ENCODE measurements around the gene CFAP97.

CFAP97 gene

DNA sequence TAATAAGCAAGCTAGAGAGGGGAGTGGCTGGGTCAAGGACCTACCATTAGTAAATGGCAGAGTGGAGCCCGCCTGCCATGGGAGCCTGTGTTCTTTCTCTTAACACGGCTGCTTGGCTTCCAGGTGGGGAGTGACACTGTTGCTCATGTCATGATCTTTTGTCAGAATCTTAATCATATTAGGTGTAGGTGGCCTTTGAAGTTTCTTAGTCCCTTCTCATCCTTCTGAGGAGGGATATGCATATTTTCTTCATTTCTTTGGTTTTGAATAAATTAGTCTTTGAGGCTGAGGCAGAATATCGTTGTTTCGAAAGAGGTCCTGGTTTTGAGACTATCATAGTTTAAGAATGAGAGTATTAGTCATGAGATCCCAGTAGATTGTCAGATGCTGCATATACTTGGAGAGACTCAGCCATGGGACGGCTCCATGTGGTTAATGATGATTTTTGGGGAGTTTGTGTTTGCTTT is 34.4 kb upstream of the CFAP97 start:
- H3K9ac ChIP-seq, result no peak overlapping the region
- peaks cover 30% of the 10 kb centered on the region for H3K9me3 ChIP-seq
- H4K20me1 ChIP-seq, result peaks cover 12% of the 10 kb centered on the region; the same call in 1 of the 2 replicates
- H3K4me1 ChIP-seq, result peaks cover 7% of the 10 kb centered on the region
- H3K4me2 ChIP-seq, result no peak overlapping the region
- no peak overlapping the region for H3K4me3 ChIP-seq
- H3K36me3 ChIP-seq, result peaks cover 22% of the 10 kb centered on the region
- H3K27ac ChIP-seq, result no peak overlapping the region
- TF ChIP-seq Cebpa-rat (IDR thresholded peaks at IDR 0.05), result no peak
- no peaks in the 10 kb centered on the region for H3K27me3 ChIP-seq

DNA sequence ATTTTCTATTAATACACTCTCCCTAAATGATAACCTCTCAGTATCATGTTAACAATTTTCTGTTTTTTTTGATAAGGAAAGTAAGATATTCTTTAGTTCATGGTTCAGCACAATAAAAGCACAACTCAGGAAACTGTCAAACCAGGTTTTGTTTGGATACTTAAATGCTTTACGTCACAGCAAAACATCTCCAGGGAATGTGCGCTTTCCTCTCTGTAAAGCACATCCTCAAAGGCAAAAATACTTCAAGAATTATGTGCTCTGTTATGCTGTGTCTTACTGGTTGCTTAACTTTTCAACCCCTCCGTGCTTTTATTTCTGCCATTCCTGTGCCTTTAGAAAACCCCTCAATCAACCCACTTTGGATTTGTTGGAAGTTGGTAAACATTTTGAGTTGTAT is 33.4 kb upstream of the CFAP97 start:
- no peak for TF ChIP-seq Cebpa-rat (IDR thresholded peaks at IDR 0.05)
- Histone ChIP-seq H3K27me3 (no peaks in the 10 kb centered on the region), H3K4me1 (peaks cover 7% of the 10 kb centered on the region), H3K4me3 (no peak overlapping the region), H3K4me2 (peak overlapping the region; percentile 17; the same call in 1 of the 2 replicates), H3K9ac (no peak overlapping the region), H3K27ac (no peak overlapping the region), H3K9me3 (peaks cover 25% of the 10 kb centered on the region), H4K20me1 (peaks cover 22% of the 10 kb centered on the region; the same call in 1 of the 2 replicates), H3K36me3 (peaks cover 22% of the 10 kb centered on the region)

DNA sequence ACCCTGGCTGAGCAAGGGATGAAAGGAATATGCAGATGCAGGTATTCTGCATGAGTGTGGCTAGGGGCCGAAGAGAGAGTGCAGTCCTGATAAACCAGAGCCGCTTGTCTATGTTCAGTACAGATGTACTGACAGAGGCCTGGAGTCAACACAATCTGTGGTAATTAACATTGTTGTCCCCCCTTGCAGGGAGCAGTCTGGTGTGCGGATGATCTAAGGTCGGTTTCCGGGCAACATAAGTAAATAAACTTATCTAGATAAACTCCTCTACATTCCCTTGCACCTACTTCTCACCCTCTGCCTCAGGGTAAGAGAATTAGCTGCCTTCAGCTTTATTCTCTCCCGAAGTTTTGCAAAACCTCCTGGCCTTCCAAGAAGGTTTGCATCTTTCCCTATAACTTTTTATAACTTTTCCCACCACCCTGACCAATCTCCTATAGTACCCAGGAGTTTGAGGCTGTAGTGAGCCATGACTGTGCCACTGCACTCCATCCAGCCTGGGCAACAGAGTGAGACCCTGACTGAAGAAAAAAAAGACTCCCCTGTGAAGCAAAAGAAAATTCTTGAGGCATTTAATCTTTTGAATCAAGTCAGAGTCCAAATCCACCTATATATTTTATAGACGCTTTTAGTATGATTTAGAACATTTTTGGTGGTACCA is 32.2 kb upstream of the CFAP97 start:
- H3K36me3 ChIP-seq, result peaks cover 22% of the 10 kb centered on the region
- H3K4me1 ChIP-seq, result peaks cover 7% of the 10 kb centered on the region
- no peak for TF ChIP-seq Cebpa-rat (IDR thresholded peaks at IDR 0.05)
- H3K27me3 ChIP-seq, result no peaks in the 10 kb centered on the region
- H3K9me3 ChIP-seq, result peaks cover 19% of the 10 kb centered on the region
- no peak overlapping the region for H3K4me3 ChIP-seq
- H3K4me2 ChIP-seq, result no peak overlapping the region
- no peak overlapping the region for H3K9ac ChIP-seq
- peaks cover 25% of the 10 kb centered on the region; the same call in 1 of the 2 replicates for H4K20me1 ChIP-seq
- no peak overlapping the region for H3K27ac ChIP-seq

DNA sequence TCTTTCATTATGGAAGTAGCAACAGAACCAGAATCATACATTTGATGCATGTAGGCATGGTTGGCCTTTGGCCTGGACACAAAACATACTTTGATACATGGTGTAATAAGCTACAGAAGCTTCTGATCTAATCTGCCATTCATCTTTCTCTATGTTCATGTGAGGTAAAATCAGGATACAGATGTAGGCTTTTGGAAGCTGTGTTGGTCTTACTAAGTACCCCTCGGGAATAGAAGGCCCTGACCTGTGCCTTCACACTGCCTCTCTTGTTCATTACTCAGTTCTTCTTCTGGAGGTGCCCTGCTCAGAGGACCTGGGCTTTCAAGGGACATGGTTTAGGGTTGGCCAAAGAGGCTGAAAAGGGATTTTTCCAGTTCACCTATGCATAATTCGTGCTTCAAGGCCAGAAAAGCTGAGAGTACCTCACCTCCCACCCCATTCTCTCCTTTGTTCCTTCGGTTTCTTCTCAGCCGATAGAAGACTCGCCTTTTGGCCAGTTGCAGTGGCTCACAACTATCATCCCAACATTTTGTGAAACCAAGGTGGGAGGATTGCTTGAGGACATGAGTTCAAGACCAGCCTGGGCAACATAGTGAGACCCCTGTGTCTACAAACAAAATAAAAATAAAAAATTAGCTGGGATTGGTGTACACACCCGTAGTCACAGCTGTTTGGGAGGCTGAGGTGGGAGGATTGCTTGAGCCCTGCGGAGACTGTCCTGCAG is 31.5 kb upstream of the CFAP97 start:
- no peak for TF ChIP-seq Cebpa-rat (IDR thresholded peaks at IDR 0.05)
- Histone ChIP-seq H3K4me1 (peaks cover 7% of the 10 kb centered on the region), H3K27me3 (no peaks in the 10 kb centered on the region), H3K9ac (no peak overlapping the region), H3K36me3 (peaks cover 22% of the 10 kb centered on the region), H3K4me3 (no peak overlapping the region), H3K4me2 (no peak overlapping the region), H4K20me1 (peaks cover 25% of the 10 kb centered on the region; the same call in 1 of the 2 replicates), H3K27ac (no peak overlapping the region), H3K9me3 (peaks cover 19% of the 10 kb centered on the region)

DNA sequence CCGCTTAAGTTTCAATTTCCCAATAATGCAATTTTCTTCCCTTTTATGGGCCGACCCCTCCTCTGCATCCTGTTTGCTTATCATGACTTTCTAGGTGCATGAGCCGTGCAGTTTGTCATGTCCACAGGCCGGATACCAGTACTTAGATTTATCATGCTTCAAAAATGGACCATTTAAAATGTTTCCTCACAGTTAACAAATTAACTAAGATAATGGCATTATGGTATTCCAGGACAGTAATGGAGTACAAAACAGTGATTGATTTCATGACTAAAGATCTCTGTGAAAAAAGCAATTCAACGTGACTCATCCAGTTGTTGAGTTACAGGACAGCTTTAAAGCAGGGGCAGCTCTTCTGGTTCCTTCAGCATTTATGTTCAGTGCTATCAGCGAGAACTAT is 28.6 kb upstream of the CFAP97 start:
- no peak overlapping the region for H3K4me3 ChIP-seq
- no peak overlapping the region for H3K27ac ChIP-seq
- TF ChIP-seq Cebpa-rat (IDR thresholded peaks at IDR 0.05), result no peak
- no peaks in the 10 kb centered on the region for H3K27me3 ChIP-seq
- H4K20me1 ChIP-seq, result peaks cover 51% of the 10 kb centered on the region
- no peaks in the 10 kb centered on the region for H3K9me3 ChIP-seq
- H3K36me3 ChIP-seq, result peaks cover 13% of the 10 kb centered on the region; the same call in 1 of the 2 replicates
- H3K9ac ChIP-seq, result no peak overlapping the region
- H3K4me1 ChIP-seq, result peaks cover 6% of the 10 kb centered on the region
- no peak overlapping the region for H3K4me2 ChIP-seq

- no peak overlapping the region for H3K27ac ChIP-seq
- H3K9ac ChIP-seq, result no peak overlapping the region
- no peak overlapping the region for H3K4me2 ChIP-seq
- TF ChIP-seq Cebpa-rat (IDR thresholded peaks at IDR 0.05), result no peak
- no peaks in the 10 kb centered on the region for H3K9me3 ChIP-seq
- H4K20me1 ChIP-seq, result peaks cover 62% of the 10 kb centered on the region
- peaks cover 4% of the 10 kb centered on the region; the same call in 1 of the 2 replicates for H3K36me3 ChIP-seq
- H3K4me3 ChIP-seq, result no peak overlapping the region
- no peaks in the 10 kb centered on the region for H3K27me3 ChIP-seq
- no peaks in the 10 kb centered on the region for H3K4me1 ChIP-seq
Measured at GRCh38 chr4:185229021-185229818, 25.4 kb upstream of the CFAP97 start.

GRCh38 chr4:185227713-185228278 is 24.0 kb upstream of the CFAP97 start:
- Histone ChIP-seq H3K9me3 (peaks cover 12% of the 10 kb centered on the region), H3K4me1 (no peaks in the 10 kb centered on the region), H3K4me2 (no peak overlapping the region), H3K27ac (no peak overlapping the region), H3K27me3 (no peaks in the 10 kb centered on the region), H3K4me3 (no peak overlapping the region), H3K36me3 (peaks cover 13% of the 10 kb centered on the region), H3K9ac (no peak overlapping the region), H4K20me1 (peaks cover 59% of the 10 kb centered on the region)
- no peak for TF ChIP-seq Cebpa-rat (IDR thresholded peaks at IDR 0.05)

GRCh38 chr4:185227131-185227551 is 23.3 kb upstream of the CFAP97 start:
- H3K27me3 ChIP-seq, result no peaks in the 10 kb centered on the region

GRCh38 chr4:185225940-185226339 is 22.1 kb upstream of the CFAP97 start:
- H3K27me3 ChIP-seq, result no peaks in the 10 kb centered on the region
- no peaks in the 10 kb centered on the region for H3K4me1 ChIP-seq
- no peak overlapping the region for H3K9ac ChIP-seq
- H3K36me3 ChIP-seq, result peaks cover 23% of the 10 kb centered on the region
- H3K4me2 ChIP-seq, result no peak overlapping the region
- peaks cover 29% of the 10 kb centered on the region for H3K9me3 ChIP-seq
- no peak overlapping the region for H3K4me3 ChIP-seq
- TF ChIP-seq Cebpa-rat (IDR thresholded peaks at IDR 0.05), result no peak
- H4K20me1 ChIP-seq, result peaks cover 50% of the 10 kb centered on the region
- no peak overlapping the region for H3K27ac ChIP-seq

More at GRCh38 chr4:185227131-185227551, 23.3 kb upstream of the CFAP97 start:
- Histone ChIP-seq H4K20me1 (peaks cover 52% of the 10 kb centered on the region), H3K36me3 (peaks cover 18% of the 10 kb centered on the region), H3K4me3 (no peak overlapping the region), H3K4me2 (no peak overlapping the region), H3K27ac (no peak overlapping the region), H3K4me1 (no peaks in the 10 kb centered on the region), H3K9ac (no peak overlapping the region), H3K9me3 (peaks cover 18% of the 10 kb centered on the region)
- no peak for TF ChIP-seq Cebpa-rat (IDR thresholded peaks at IDR 0.05)

All from BLaER1 (cell line).